ENCODE measurements around the gene SLC25A25. TPM values are rescaled to one million over a fixed set of nuclear protein-coding genes. Genes with fewer than 3 reads are reported as not detected.

The SLC25A25 gene
- total and polyA plus RNA-seq, 9 of the 15 experiments (the other 6 are each of a cell fraction or from before 2014, with no cell fraction given): 0.07 to 35.9 (median 23.2) TPM

DNA sequence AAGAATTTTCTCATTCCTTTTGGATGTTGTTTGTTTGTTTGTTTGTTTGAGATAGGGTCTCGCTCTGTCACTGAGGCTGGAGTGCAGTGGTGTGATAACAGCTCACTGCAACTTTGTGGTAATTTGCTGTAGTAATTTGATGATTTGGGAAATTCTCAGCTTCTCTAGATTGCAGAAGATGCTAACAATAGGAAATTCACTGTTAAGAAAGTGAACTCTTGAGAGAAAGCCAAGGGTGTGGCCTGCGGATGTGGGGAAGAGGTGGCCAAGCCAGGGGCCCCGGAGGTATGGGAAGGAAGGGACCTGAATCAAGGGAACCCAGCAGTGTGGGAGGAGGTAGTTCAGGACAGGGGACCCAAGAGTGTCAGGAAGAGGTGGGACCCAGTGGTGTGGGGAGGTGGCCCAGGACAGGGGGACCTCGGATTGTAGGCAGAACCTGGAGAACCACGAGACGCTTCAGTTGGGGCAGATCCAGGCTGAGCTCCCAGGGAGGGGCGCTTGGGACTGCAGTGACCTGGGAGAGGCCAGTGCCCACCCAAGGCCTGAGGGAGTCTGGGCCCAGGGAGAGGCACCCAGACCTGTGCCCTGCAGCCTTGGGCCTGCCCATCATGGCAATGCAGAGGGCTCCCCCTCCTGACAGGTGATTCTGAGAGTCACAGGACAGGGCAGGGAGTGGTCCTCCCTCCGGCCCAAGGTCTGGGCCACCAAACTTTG, 75.7 kb downstream of the SLC25A25 start (continued):
- TF ChIP-seq TEAD4 (IDR thresholded peaks at IDR 0.05; ENCODE audit: low read length) (peak; percentile 35; the same call in 1 of the 2 replicates), TEAD4 (CRISPR knock-in tag; IDR thresholded peaks at IDR 0.05; ENCODE audit: borderline replicate concordance) (no peak), MIER1 (IDR thresholded peaks at IDR 0.05; ENCODE audit: low read depth) (no peak), HOXB6 (CRISPR knock-in tag; IDR thresholded peaks at IDR 0.05; ENCODE audit: borderline replicate concordance) (no peak), PHB2 (IDR thresholded peaks at IDR 0.05; ENCODE audit: low read depth) (no peak), FOXJ2 (tag; IDR thresholded peaks at IDR 0.05) (no peak), ZNF766 (CRISPR knock-in tag; conservative IDR thresholded peaks at IDR 0.05) (no peak), CHD1 (IDR thresholded peaks at IDR 0.05; ENCODE audit: low read length) (no peak), TEAD1 (CRISPR knock-in tag; IDR thresholded peaks at IDR 0.05) (no peak), ZNF239 (CRISPR knock-in tag; IDR thresholded peaks at IDR 0.05) (no peak), NFIC (IDR thresholded peaks at IDR 0.05) (0 out of 2 replicates have a peak, but pooled peaks have one; percentile 3), ZC3H8 (IDR thresholded peaks at IDR 0.05) (no peak), POLR2A (conservative IDR thresholded peaks at IDR 0.05) (no peak), MED1 (CRISPR knock-in tag; IDR thresholded peaks at IDR 0.05; ENCODE audit: borderline replicate concordance) (no peak), MAFF (IDR thresholded peaks at IDR 0.05; ENCODE audit: low read length) (no peak), CBFA2T3 (IDR thresholded peaks at IDR 0.05) (peak; percentile 44; the same call in 1 of the 2 replicates), SMAD1 (IDR thresholded peaks at IDR 0.05; ENCODE audit: low read depth, low read length, partially characterized antibody) (no peak)
- TF ChIP-seq, protein P1, sequence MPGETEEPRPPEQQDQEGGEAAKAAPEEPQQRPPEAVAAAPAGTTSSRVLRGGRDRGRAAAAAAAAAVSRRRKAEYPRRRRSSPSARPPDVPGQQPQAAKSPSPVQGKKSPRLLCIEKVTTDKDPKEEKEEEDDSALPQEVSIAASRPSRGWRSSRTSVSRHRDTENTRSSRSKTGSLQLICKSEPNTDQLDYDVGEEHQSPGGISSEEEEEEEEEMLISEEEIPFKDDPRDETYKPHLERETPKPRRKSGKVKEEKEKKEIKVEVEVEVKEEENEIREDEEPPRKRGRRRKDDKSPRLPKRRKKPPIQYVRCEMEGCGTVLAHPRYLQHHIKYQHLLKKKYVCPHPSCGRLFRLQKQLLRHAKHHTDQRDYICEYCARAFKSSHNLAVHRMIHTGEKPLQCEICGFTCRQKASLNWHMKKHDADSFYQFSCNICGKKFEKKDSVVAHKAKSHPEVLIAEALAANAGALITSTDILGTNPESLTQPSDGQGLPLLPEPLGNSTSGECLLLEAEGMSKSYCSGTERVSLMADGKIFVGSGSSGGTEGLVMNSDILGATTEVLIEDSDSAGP (CRISPR knock-in tag; IDR thresholded peaks at IDR 0.05): no peak
- TF ChIP-seq, protein P2, sequence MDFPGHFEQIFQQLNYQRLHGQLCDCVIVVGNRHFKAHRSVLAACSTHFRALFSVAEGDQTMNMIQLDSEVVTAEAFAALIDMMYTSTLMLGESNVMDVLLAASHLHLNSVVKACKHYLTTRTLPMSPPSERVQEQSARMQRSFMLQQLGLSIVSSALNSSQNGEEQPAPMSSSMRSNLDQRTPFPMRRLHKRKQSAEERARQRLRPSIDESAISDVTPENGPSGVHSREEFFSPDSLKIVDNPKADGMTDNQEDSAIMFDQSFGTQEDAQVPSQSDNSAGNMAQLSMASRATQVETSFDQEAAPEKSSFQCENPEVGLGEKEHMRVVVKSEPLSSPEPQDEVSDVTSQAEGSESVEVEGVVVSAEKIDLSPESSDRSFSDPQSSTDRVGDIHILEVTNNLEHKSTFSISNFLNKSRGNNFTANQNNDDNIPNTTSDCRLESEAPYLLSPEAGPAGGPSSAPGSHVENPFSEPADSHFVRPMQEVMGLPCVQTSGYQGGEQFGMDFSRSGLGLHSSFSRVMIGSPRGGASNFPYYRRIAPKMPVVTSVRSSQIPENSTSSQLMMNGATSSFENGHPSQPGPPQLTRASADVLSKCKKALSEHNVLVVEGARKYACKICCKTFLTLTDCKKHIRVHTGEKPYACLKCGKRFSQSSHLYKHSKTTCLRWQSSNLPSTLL (IDR thresholded peaks at IDR 0.05): no peak
- TF ChIP-seq, protein P3, sequence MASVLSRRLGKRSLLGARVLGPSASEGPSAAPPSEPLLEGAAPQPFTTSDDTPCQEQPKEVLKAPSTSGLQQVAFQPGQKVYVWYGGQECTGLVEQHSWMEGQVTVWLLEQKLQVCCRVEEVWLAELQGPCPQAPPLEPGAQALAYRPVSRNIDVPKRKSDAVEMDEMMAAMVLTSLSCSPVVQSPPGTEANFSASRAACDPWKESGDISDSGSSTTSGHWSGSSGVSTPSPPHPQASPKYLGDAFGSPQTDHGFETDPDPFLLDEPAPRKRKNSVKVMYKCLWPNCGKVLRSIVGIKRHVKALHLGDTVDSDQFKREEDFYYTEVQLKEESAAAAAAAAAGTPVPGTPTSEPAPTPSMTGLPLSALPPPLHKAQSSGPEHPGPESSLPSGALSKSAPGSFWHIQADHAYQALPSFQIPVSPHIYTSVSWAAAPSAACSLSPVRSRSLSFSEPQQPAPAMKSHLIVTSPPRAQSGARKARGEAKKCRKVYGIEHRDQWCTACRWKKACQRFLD (CRISPR knock-in tag; IDR thresholded peaks at IDR 0.05): no peak
- TF ChIP-seq, protein P4, sequence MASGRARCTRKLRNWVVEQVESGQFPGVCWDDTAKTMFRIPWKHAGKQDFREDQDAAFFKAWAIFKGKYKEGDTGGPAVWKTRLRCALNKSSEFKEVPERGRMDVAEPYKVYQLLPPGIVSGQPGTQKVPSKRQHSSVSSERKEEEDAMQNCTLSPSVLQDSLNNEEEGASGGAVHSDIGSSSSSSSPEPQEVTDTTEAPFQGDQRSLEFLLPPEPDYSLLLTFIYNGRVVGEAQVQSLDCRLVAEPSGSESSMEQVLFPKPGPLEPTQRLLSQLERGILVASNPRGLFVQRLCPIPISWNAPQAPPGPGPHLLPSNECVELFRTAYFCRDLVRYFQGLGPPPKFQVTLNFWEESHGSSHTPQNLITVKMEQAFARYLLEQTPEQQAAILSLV (tag; IDR thresholded peaks at IDR 0.05): no peak
- TF ChIP-seq, protein P5, sequence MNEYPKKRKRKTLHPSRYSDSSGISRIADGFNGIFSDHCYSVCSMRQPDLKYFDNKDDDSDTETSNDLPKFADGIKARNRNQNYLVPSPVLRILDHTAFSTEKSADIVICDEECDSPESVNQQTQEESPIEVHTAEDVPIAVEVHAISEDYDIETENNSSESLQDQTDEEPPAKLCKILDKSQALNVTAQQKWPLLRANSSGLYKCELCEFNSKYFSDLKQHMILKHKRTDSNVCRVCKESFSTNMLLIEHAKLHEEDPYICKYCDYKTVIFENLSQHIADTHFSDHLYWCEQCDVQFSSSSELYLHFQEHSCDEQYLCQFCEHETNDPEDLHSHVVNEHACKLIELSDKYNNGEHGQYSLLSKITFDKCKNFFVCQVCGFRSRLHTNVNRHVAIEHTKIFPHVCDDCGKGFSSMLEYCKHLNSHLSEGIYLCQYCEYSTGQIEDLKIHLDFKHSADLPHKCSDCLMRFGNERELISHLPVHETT (CRISPR knock-in tag; conservative IDR thresholded peaks at IDR 0.05 in 1 of 2, IDR thresholded peaks at IDR 0.05 in 1 of 2): no peak
